Endothelial cell of umbilical vein (primary cell): ENCODE results near the gene TTC21A. TPM values are rescaled to one million over a fixed set of nuclear protein-coding genes. Genes with fewer than 3 reads are reported as not detected.

Experiments used
- BruUV-seq: library from RNA; stranded (reverse); fragments of 400-500 nt; replicated peaks from 2 replicates; lab custom pipeline; 2021; lab: Mats Ljungman, UMichigan
- CTCF ChIA-PET: fragments of 300-600, 350-600 bp; sonication (Branson Sonifier 250); formaldehyde crosslinking; loops from one replicate; lab custom pipeline; 2021; ENCODE audit warnings: antibody characterized with exemption, inconsistent platforms; lab: Charles Lee
- POLR2A ChIA-PET: fragments of 300-600, 350-600 bp; sonication (Branson Sonifier 250); formaldehyde crosslinking; loops from one replicate; lab custom pipeline; 2021; ENCODE audit warnings: antibody characterized with exemption, inconsistent platforms; lab: Charles Lee
- DNase-seq: peaks from one replicate; pipeline ENCODE4 v3.0.0-alpha.2; 2011; ENCODE audit warnings: low read depth, low spot score
- FAIRE-seq: peaks from 2 replicates; lab custom pipeline; 2011; peaks lifted over from hg19 to GRCh38; lab: Jason Lieb, UNC
- H2AFZ ChIP-seq: 2 replicates; pipeline ENCODE4 v1.6.0; 2012; ENCODE audit warnings: low read depth, low read length, control low read depth, inconsistent platforms
- H3K27ac ChIP-seq: 2 replicates; pipeline ENCODE4 v1.5.1; 2011; ENCODE audit warnings: low read depth, mild to moderate bottlenecking, control low read depth, low read length, moderate library complexity; ENCODE audit not compliant: insufficient read depth
- H3K27me3 ChIP-seq, 2 experiments: 2 replicates each; pipeline versions ENCODE4 v1.6.0 to v1.6.1; 2011; ENCODE audit warnings: low read length in 2 of 2, mixed read lengths in 1 of 2; ENCODE audit not compliant: control insufficient read depth in 2 of 2, insufficient read depth in 2 of 2
- H3K36me3 ChIP-seq, 2 experiments: 2 replicates in 1 of 2; 3 replicates in 1 of 2; pipeline ENCODE4 v1.5.1; 2011; ENCODE audit warnings: low read length in 2 of 2, mild to moderate bottlenecking in 1 of 2, moderate library complexity in 1 of 2; ENCODE audit not compliant: control insufficient read depth in 2 of 2, insufficient read depth in 2 of 2; ENCODE audit errors: extremely low read depth in 1 of 2
- H3K4me1 ChIP-seq: 3 replicates; pipeline ENCODE4 v1.5.1; 2011; ENCODE audit warnings: mild to moderate bottlenecking, low read length; ENCODE audit not compliant: control insufficient read depth, insufficient read depth; ENCODE audit errors: extremely low read depth
- H3K4me2 ChIP-seq: 2 replicates; pipeline ENCODE4 v1.6.1; 2011; ENCODE audit warnings: low read length, control low read depth, mixed read lengths; ENCODE audit not compliant: insufficient read depth
- H3K4me3 ChIP-seq, 3 experiments: fragments of 200-600 bp in 1 of 3; sonication (generic), shearing (Covaris generic) in 1 of 3; replicated peaks in 1 of 3; 2 replicates each; pipeline ENCODE4 v1.5.1; 2011 to 2016; ENCODE audit warnings: control low read depth in 3 of 3, low read length in 3 of 3, mild to moderate bottlenecking in 2 of 3, inconsistent platforms in 1 of 3, low read depth in 1 of 3, moderate library complexity in 1 of 3; ENCODE audit not compliant: insufficient read depth in 1 of 3
- H3K79me2 ChIP-seq: 2 replicates; pipeline ENCODE4 v1.6.0; 2012; ENCODE audit warnings: low read length, inconsistent platforms; ENCODE audit not compliant: control insufficient read depth, insufficient read depth
- H3K9ac ChIP-seq: replicated peaks from 2 replicates; pipeline ENCODE3; 2011; ENCODE audit warnings: low read length, control low read depth; ENCODE audit not compliant: insufficient read depth; ENCODE audit errors: extremely low read depth
- H3K9me1 ChIP-seq: replicated peaks from 3 replicates; pipeline ENCODE4 v1.6.0; 2011; ENCODE audit warnings: mild to moderate bottlenecking, low read length; ENCODE audit not compliant: control insufficient read depth, insufficient read depth; ENCODE audit errors: extremely low read depth
- H3K9me3 ChIP-seq: replicated peaks from 2 replicates; pipeline ENCODE4 v1.5.1; 2012; ENCODE audit warnings: low read length, inconsistent platforms; ENCODE audit not compliant: control insufficient read depth, insufficient read depth
- H4K20me1 ChIP-seq: replicated peaks from 2 replicates; pipeline ENCODE3; 2011; ENCODE audit warnings: mild to moderate bottlenecking, low read length; ENCODE audit not compliant: control insufficient read depth, insufficient read depth; ENCODE audit errors: extremely low read depth
- EZH2 ChIP-seq: IDR thresholded peaks from 2 replicates; pipeline ENCODE4 v1.6.1; 2012; ENCODE audit warnings: borderline replicate concordance, low read depth, mild to moderate bottlenecking, moderate library complexity, low read length, inconsistent platforms; ENCODE audit not compliant: severe bottlenecking
- FOS ChIP-seq: IDR thresholded peaks from 2 replicates; pipeline ENCODE4 v1.6.1; 2011; ENCODE audit warnings: mild to moderate bottlenecking, low read length, moderate library complexity, borderline replicate concordance; ENCODE audit not compliant: insufficient read depth
- GATA2 ChIP-seq: IDR thresholded peaks from 2 replicates; pipeline ENCODE4 v1.7.0; 2011; ENCODE audit warnings: low read depth, mild to moderate bottlenecking, moderate library complexity, mixed read lengths, low read length; ENCODE audit not compliant: insufficient read length, insufficient read depth
- JUN ChIP-seq: IDR thresholded peaks from 2 replicates; pipeline ENCODE4 v1.6.1; 2011; ENCODE audit warnings: borderline replicate concordance, low read depth; ENCODE audit not compliant: insufficient read length, insufficient read depth
- MYC ChIP-seq: IDR thresholded peaks from one replicate; pipeline ENCODE4 v1.6.1; 2011; ENCODE audit warnings: mild to moderate bottlenecking, low read depth, low read length
- POLR2A ChIP-seq: IDR thresholded peaks from 2 replicates; pipeline ENCODE4 v1.6.1; 2012; ENCODE audit warnings: low read depth, mild to moderate bottlenecking, control low read depth, low read length
- POLR2AphosphoS5 ChIP-seq: IDR thresholded peaks from 2 replicates; pipeline ENCODE4 v1.6.1; 2012; ENCODE audit warnings: low read depth, mild to moderate bottlenecking, control low read depth, low read length, moderate library complexity; ENCODE audit not compliant: insufficient read depth
- dilution Hi-C: fragments of 300-500 bp; cut with MboI; formaldehyde crosslinking; loops from one replicate; pipeline ENCODE4 v1.15.0; 2019; ENCODE audit warnings: low sequenced_read_pairs; ENCODE audit not compliant: extremely low pct_ligation_motif_present
- intact Hi-C: fragments of 100-400 bp; cut with micrococcal nuclease; formaldehyde crosslinking; loops from one replicate; pipeline ENCODE4 v1.10.0; 2022
- polyA plus RNA-seq, 4 experiments: library from polyadenylated mRNA; depleted of rRNA in 3 of 4; stranded (reverse) in 3 of 4; unstranded in 1 of 4; fragments of >200 nt; gene quantifications; 2 replicates each; pipeline versions ENCODE4 v1.2.1 to v1.2.3, GENCODE V29; 2011 to 2012; ENCODE audit warnings: missing spikeins in 1 of 4
- total RNA-seq: library from RNA; stranded (reverse); gene quantifications from 2 replicates; pipeline ENCODE4 v1.2.3, GENCODE V29; 2021
- TF ChIP-seq, protein P1 (sequence below): IDR thresholded peaks from 2 replicates; pipeline ENCODE4 v1.6.1; 2011; ENCODE audit not compliant: insufficient read depth, insufficient read length
- TF ChIP-seq, protein P2 (sequence below), 2 donors: IDR thresholded peaks; 1 replicate in 1 of 2; 2 replicates in 1 of 2; pipeline ENCODE4 v1.5.1; 2011; ENCODE audit warnings: low read length in 2 of 2, mild to moderate bottlenecking in 2 of 2, moderate library complexity in 2 of 2, control low read depth in 1 of 2, inconsistent platforms in 1 of 2, low read depth in 1 of 2; ENCODE audit not compliant: insufficient read depth in 1 of 2; ENCODE audit errors: extremely low read depth in 1 of 2

The TTC21A gene
- total and polyA plus RNA-seq, 2 donors (not counting 3 experiments of a cell fraction or from before 2014, with no cell fraction given), result 4.7 to 7.8 TPM

DNA sequence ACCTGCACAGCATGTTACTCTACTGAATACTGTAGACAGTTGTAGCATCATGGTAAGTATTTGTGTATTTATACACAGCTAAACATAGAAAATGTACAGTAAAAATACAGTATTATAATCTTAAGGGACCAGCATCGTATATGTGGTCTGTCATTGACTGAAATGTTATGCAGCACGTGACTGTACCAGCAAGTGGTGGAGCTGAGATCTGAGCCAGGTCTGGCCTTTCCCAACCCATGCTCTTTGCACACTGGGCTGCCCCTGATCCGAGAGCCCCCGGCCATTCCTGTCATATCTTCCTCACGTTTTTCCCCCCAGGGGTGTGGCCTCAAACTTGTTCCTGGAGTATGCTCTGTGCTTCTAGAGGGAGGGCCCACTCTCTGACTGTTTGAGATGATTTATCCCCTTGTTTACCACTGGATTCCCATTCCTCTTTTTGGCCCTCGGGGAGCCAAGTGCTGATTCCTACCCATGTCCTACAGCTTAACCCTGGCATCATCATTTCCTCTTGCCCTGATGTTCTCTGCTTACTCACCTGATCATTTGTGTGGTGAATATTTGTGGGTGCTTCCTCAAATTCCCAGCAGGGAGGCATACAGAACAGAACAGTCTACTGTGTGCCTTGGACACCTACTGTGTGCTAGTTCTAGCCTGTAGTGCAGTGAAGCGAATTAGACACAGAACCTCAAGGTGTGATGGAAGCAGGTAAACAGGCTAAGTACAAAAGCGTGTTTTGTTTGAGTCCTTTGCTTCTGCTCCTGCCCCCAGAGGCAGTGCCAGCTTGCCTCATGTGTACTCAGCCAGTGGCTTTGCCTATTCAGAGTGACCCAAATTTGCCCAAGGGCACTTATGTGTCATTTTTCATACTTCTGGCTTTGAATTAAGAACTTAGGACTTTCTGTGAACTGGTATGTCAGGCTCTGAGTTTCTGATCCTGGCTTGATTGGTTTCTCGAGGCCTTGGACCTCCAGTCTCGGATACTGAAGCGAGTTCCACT lies 24.9 kb downstream of the TTC21A start:
- Histone ChIP-seq H3K79me2 (no peaks in the 10 kb centered on the region), H4K20me1 (no peaks in the 10 kb centered on the region), H2AFZ (no peak overlapping the region), H3K9me1 (no peaks in the 10 kb centered on the region), H3K9me3 (no peaks in the 10 kb centered on the region), H3K27ac (no peak overlapping the region), H3K4me3 (no peak overlapping the region), H3K36me3 (peaks cover 0 to 2% of the 10 kb centered on the region in 2 experiments), H3K4me1 (peaks cover 9% of the 10 kb centered on the region), H3K9ac (no peak overlapping the region), H3K27me3 (no peaks in the 10 kb centered on the region), H3K4me2 (no peak overlapping the region)
- ChIA-PET POLR2A (no interaction called here), CTCF (interaction anchor here (1.8 to 11.3 kb wide), 3 partner anchors 34 to 156 kb away, joined by 4 to 449 read pairs (median 172); partner anchors contain the start of gene XIRP1)
- intact Hi-C loops, result no loop called here
- TF ChIP-seq POLR2A (no peak), JUN (no peak), EZH2 (no peak), FOS (no peak), MYC (no peak), POLR2AphosphoS5 (no peak), GATA2 (no peak)
- TF ChIP-seq, protein P1, sequence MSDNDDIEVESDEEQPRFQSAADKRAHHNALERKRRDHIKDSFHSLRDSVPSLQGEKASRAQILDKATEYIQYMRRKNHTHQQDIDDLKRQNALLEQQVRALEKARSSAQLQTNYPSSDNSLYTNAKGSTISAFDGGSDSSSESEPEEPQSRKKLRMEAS, result no peak
- TF ChIP-seq, protein P2, sequence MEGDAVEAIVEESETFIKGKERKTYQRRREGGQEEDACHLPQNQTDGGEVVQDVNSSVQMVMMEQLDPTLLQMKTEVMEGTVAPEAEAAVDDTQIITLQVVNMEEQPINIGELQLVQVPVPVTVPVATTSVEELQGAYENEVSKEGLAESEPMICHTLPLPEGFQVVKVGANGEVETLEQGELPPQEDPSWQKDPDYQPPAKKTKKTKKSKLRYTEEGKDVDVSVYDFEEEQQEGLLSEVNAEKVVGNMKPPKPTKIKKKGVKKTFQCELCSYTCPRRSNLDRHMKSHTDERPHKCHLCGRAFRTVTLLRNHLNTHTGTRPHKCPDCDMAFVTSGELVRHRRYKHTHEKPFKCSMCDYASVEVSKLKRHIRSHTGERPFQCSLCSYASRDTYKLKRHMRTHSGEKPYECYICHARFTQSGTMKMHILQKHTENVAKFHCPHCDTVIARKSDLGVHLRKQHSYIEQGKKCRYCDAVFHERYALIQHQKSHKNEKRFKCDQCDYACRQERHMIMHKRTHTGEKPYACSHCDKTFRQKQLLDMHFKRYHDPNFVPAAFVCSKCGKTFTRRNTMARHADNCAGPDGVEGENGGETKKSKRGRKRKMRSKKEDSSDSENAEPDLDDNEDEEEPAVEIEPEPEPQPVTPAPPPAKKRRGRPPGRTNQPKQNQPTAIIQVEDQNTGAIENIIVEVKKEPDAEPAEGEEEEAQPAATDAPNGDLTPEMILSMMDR (IDR thresholded peaks at IDR 0.05; ENCODE audit: extremely low read depth in 1 of 2, insufficient read depth in 1 of 2, low read depth in 1 of 2, low read length in 2 of 2), result no peak
- FAIRE-seq (no peak), DNase-seq (no peak)
- dilution Hi-C loops, result no loop called here
- BruUV-seq, result no TSS peak
